Fibroblast of skin of back (primary cell): ENCODE data around the gene ACSS1.
A peak's percentile ranks its signal among the peaks of the same experiment; 100 is the strongest.

ENCODE experiments used
- DNase-seq: peaks from one replicate; pipeline ENCODE4 v3.0.0-alpha.2; 2013

ACSS1 gene

GRCh38 chr20:25058847-25059810 is 1.2 kb upstream of the ACSS1 start:
- no peak for DNase-seq

- peak; percentile 62 for DNase-seq
Measured at GRCh38 chr20:25057234-25058050, 497 bp downstream of the ACSS1 start.

GRCh38 chr20:25056690-25057233 is 1.2 kb downstream of the ACSS1 start:
- no peak for DNase-seq

GRCh38 chr20:25055711-25056495 is 2.0 kb downstream of the ACSS1 start:
- DNase-seq = peak; percentile 51

- DNase-seq = peak; percentile 50
Measured at GRCh38 chr20:25054995-25055629, 2.8 kb downstream of the ACSS1 start.

- no peak for DNase-seq
Measured at GRCh38 chr20:25054096-25054820, 3.7 kb downstream of the ACSS1 start.

GRCh38 chr20:25053255-25054031 is 4.5 kb downstream of the ACSS1 start:
- peak; percentile 57 for DNase-seq

- DNase-seq = no peak
Measured at GRCh38 chr20:25052255-25053194, 5.4 kb downstream of the ACSS1 start.

- DNase-seq = no peak
Measured at GRCh38 chr20:25051386-25052155, 6.4 kb downstream of the ACSS1 start.

GRCh38 chr20:25050501-25051350 is 7.2 kb downstream of the ACSS1 start:
- DNase-seq = no peak

GRCh38 chr20:25050082-25050481 is 7.9 kb downstream of the ACSS1 start:
- DNase-seq = no peak

GRCh38 chr20:25049261-25050060 is 8.5 kb downstream of the ACSS1 start:
- DNase-seq = no peak

- DNase-seq = no peak
Measured at GRCh38 chr20:25048519-25048952, 9.4 kb downstream of the ACSS1 start.

GRCh38 chr20:25047766-25048165 is 10.2 kb downstream of the ACSS1 start:
- no peak for DNase-seq

GRCh38 chr20:25046736-25047666 is 10.9 kb downstream of the ACSS1 start:
- no peak for DNase-seq
